HG02870 (cell line): ENCODE results near the gene GJD3.
"Not testable (repeated sequence)": the region's sequence is repeated elsewhere in the genome, so short reads cannot be mapped to it uniquely, and the experiment has no call there.

ENCODE experiments used
- ATAC-seq: cut with Tn5 transposase; IDR thresholded peaks from one replicate; pipeline ENCODE4 v1.9.1; 2021; ENCODE audit warnings: mild to moderate bottlenecking, moderate library complexity; ENCODE audit not compliant: unreplicated experiment

Gene GJD3

GRCh38 chr17:40364121-40364861 lies at the start of gene GJD3:
Gene GJD3 (minus strand): TSS chr17:40364737. CDS start chr17:40363815, 922 bp downstream.
- no peak for ATAC-seq

DNA sequence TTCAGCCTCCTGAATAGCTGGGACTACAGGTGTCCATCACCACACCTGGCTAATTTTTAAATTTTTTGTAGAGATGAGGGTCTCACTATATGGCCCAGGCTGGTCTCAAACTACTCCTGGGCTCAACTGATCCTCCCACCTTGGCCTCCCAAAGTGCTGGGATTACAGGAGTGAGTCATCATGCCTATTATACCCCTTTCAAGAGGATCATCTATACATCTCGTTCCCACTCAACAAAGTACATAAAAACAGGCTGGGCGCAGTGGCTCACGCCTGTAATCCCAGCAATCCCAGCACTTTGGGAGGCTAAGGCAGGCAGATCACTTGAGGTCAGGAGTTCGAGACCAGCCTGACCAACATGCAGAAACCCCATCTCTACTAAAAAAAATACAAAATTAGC lies 49.8 kb upstream of the GJD3 start:
- ATAC-seq, result not testable (repeated sequence)

DNA sequence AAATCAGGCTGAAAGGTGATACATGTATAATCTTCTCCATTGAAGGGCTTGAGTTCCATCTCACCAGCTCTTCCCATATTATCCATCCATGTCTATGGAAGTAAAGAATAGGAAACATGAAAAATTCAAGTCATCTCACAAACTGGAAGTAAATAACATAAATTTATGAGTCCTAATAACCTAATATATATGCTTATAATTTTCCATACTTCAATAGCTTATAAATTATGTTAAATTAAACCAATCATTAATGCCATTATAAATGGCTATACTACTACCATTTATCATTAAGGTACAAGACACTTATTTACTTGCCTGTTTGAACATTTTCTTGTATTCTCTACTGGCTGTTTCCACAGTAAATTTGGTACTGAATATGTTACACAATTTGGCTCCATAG lies 48.3 kb upstream of the GJD3 start:
- ATAC-seq, result no peak

GRCh38 chr17:40411821-40412220 lies 47.3 kb upstream of the GJD3 start:
- no peak for ATAC-seq

GRCh38 chr17:40410082-40410481 lies 45.5 kb upstream of the GJD3 start:
- no peak for ATAC-seq

GRCh38 chr17:40409540-40409939 lies 45.0 kb upstream of the GJD3 start:
- ATAC-seq, result not testable (repeated sequence)

GRCh38 chr17:40407460-40407859 lies 42.9 kb upstream of the GJD3 start:
- no peak for ATAC-seq

DNA sequence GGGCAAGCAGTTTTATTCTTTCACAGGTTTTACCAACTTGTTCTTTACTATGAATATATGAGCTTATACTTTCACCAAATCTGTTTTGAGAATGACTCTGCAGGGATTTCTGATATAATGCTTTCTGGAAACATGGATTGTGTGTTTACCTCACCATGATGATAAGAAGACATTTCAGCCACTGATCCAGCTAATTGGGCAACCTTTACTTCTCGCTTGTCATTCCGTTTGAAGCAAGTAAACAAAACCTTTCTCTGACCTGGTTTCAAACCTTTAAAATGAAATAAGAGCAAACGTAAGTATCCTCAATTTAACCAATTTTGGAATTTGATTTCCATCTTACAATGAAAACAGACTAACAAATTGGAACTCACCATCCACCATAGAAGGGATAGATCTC lies 39.5 kb upstream of the GJD3 start:
- no peak for ATAC-seq

DNA sequence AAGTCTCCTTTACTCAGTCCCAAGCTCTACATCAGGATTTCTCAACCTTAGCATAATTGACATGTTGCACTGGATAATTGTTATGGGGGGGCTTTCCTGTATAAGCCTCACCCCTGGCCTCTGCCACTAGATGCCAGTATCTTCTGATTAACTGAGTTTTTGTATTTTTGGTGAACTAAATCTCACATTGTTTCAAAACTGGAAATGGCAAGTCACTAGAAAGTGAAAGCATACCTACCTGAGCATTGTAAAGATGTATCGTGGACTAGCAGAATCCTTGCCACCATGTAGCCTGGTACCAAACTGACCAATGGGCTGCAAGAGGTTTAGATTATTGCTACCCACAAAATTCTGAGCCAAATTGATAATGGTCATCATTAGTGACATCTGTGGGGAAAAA lies 38.1 kb upstream of the GJD3 start:
- no peak for ATAC-seq

DNA sequence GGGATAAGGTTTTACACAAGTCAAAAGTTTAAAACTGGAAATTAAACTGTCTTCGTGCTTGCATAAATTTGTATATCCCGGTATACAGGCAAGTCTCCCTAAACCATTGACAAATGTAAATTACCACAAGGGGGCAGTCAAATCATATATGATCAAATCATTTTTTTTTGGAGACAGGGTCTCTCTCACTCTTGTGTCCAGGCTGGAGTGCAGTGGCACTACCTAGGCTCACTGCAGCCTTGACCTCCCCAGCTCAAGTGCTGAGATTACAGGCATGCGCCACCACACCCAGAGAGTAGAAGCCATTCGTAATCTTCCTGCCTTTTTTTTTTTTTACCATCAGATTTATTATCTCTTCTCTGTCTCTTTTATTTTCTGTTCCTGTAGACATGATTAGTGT lies 34.6 kb upstream of the GJD3 start:
- ATAC-seq, result no peak

DNA sequence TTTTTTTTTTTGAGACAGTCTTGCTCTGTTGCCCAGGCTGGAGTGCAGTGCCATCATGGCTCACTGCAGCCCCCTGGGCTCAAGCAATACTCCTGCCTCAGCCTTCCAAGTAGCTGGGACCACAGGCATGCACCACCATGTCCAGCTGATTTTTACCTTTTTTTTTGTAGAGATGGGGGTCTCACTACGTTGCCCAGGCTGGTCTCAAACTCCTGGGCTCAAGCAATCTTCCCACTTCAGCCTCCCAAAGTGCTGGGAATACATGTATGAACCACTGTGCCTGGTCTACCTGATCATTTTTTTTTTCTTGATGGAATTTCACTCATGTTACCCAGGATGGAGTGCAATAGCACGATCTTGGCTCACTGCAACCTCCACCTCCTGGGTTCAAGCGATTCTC lies 22.0 kb upstream of the GJD3 start:
- not testable (repeated sequence) for ATAC-seq

GRCh38 chr17:40382251-40382650 lies 17.7 kb upstream of the GJD3 start:
- ATAC-seq, result no peak

DNA sequence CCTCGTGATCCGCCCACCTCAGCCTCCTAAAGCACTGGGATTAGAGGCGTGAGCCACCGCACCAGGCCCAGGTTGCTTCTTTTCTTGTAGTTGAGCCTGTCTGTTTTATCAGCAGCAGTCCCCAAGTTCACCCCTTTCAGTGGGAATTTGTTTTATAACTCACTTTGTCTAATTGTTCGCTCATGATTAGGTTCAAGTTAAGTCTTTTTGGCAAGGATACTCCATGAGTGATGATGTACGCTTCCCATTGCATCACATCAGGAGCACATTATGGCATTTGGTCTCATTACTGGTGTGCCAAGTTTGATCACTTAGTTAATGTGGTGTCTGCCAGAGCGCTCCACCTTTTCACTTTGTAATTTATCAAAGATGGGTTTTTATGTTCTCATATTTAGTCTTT lies 14.4 kb upstream of the GJD3 start:
- no peak for ATAC-seq

DNA sequence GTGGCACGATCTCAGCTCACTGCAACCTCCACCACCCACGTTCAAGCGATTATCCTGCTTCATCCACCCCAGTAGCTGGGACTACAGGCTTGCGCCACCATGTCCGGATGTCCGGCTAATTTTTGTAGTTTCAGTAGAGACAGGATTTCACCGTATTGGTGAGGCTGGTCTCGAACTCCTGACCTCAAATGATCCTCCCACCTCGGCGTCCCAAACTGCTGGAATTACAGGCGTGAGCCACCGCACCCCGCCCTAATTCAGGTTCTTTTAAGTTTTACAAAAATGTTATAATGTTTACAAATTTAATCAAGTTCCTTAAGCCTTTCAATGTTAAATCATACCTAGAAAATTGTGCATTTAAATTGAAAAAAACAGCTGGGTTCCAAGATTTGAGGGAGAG lies 13.3 kb upstream of the GJD3 start:
- ATAC-seq, result no peak

GRCh38 chr17:40376541-40376940 lies 12.0 kb upstream of the GJD3 start:
- ATAC-seq, result not testable (repeated sequence)

GRCh38 chr17:40375786-40376185 lies 11.2 kb upstream of the GJD3 start:
- not testable (repeated sequence) for ATAC-seq

- ATAC-seq, result no peak
These were observed 10.4 kb upstream of the GJD3 start for GRCh38 chr17:40374821-40375498.

DNA sequence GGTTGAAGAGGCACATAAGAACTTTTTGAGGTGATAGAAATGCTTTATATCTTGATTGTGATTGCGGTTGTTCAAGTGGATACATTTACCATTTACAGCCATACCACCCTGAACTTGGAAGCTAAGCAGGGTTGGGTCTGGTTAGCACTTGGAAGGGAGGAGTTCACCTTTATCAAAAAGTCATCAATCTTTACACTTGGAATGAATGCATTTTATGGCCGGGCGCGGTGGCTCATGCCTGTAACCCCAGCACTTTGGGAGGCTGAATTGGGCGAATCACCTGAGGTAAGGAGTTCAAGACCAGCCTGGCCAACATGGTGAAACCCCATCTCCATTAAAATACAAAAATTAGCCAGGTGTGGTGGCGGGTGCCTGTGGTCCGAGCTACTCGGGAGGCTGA lies 9.5 kb upstream of the GJD3 start:
- ATAC-seq, result no peak

DNA sequence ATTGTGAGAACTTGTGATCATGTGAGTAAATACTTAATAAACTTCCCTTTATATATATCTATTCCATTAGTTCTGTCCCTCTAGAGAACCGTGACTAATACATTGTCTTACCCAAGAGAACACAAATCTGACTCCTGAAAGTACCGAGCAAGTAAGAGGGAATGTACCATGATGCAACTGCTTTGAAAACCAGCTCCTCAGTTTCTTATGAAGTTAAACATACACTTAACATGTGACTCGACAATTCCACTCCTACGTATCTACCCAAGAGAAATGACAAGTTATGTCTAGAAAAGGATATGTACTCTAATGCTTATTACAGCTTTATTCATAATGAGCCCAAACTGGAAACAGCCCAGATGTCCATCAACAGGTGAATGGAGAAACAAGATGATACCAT lies 8.8 kb upstream of the GJD3 start:
- no peak for ATAC-seq

DNA sequence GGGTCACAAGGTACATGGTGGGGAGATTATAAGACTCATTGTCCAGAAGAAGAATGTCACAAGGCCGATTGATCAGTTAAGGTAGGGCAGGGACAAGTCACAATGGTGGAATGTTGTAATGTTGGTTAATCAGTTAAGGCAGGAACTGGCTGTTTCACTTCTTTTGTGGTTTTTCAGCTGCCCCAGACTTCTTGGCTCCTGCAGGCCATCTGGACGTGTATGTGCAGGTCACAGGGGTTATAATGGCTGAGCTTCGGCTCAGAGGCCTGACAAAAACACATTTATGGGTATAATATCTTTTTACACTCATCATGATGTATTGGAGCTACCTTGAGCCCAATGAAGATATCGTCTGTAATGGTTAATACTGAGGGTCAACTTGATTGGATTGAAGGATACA lies 8.1 kb upstream of the GJD3 start:
- not testable (repeated sequence) for ATAC-seq

GRCh38 chr17:40372031-40372430 lies 7.5 kb upstream of the GJD3 start:
- ATAC-seq, result no peak

- ATAC-seq, result no peak
These were observed 6.9 kb upstream of the GJD3 start for GRCh38 chr17:40371261-40371929.
